ENCODE results near the gene CTDSP2.

DNA sequence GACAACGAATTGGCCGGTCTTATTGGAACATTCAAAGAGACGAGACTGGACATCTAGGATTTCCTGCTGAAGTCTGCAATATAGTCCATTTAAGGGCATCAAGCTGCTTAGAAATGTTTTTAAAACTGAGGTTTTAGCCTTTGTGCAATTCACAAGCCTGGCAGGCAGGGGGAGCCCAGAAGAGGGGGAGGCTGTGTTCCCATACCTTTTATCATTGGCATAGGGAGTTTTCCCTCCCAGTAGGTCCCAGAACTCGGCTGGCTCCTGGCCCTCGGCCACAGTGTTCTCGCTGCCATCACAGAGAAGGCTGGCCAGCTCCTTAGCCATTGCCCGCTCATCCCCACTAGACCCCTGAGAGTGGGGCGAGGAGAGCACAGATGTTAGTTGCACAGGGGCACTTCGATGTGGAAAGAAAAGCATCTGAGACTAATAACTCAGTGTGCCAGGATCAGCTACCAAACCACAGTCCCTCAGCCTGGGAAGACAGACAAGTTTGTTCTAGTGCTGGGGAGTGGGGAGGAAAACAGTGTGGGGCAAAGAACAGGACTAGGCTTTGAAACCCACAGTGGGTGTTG is 43.1 kb downstream of the CTDSP2 start:
- TF ChIP-seq EZH2 (IDR thresholded peaks at IDR 0.05; ENCODE audit: insufficient read depth, poor library complexity, severe bottlenecking) (no peak), EZH2phosphoT487 (IDR thresholded peaks at IDR 0.05; ENCODE audit: insufficient read depth, low read depth) (no peak)

Measured in GM23248 (cell line).